ENCODE measurements around the gene STK32A.

Gene STK32A

DNA sequence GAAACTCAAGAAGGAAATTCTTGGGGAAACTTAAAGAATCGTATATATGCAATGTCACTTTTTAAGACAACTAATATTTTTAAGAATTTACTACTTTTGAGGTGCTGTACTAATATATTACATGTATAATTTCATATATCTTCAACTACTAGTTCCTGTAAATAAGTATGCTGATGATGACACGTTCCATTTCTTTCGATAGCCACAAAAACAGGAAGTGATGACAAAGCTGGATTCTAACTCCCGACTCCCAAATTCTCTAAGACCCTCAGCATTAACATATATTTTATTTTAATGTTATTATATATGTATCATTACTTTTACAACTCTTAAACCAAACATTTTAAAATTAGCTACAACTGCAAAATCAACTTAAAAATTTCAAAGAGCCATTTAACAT is 74.8 kb downstream of the STK32A start:
- TF ChIP-seq, protein P1, sequence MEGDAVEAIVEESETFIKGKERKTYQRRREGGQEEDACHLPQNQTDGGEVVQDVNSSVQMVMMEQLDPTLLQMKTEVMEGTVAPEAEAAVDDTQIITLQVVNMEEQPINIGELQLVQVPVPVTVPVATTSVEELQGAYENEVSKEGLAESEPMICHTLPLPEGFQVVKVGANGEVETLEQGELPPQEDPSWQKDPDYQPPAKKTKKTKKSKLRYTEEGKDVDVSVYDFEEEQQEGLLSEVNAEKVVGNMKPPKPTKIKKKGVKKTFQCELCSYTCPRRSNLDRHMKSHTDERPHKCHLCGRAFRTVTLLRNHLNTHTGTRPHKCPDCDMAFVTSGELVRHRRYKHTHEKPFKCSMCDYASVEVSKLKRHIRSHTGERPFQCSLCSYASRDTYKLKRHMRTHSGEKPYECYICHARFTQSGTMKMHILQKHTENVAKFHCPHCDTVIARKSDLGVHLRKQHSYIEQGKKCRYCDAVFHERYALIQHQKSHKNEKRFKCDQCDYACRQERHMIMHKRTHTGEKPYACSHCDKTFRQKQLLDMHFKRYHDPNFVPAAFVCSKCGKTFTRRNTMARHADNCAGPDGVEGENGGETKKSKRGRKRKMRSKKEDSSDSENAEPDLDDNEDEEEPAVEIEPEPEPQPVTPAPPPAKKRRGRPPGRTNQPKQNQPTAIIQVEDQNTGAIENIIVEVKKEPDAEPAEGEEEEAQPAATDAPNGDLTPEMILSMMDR (IDR thresholded peaks at IDR 0.05) = no peak
- Histone ChIP-seq H3K4me1 (ENCODE audit: control insufficient read depth in 1 of 2, insufficient read depth in 1 of 2, low read depth in 1 of 2, low read length in 1 of 2) (peaks cover 0 to 7% of the 10 kb centered on the region in 2 experiments), H3K36me3 (no peaks in the 10 kb centered on the region), H3K4me3 (ENCODE audit: low read depth in 1 of 2, low read length in 1 of 2) (no peak overlapping the region), H3K9me3 (no peaks in the 10 kb centered on the region), H3K27me3 (no peaks in the 10 kb centered on the region), H3K27ac (peak overlapping the region; percentile 51)

DNA sequence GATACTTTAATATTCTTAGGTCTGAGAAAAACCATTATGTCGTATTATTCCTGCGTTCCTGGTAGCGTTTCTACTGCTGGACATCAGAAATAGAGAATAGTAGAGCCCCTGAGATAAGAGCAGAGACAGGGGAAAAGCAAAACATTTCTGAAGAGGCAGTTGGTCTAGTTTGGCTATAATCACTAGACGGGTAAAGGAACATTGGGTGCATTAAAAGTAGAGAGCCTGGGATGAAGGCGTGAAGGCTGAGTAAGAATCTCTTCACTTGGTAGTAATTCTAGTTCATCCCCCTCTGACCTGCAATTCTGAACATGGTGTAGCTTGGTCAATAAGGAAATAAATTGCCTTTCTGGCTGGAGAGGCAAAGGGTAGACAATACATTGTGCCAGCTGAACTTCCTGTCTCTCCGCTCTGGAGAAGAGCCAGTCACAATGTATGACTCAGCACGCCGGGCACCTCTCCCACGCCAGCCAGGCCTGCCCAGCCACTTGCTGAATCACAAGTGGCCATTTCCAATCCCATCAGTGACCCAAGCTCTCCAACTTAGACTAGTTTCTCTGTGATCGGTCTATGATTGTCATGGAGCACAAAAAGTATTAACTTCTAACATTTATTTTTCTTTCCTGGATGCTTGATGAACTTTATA is 75.4 kb downstream of the STK32A start:
- no peaks in the 10 kb centered on the region for H3K9me3 ChIP-seq
- H3K36me3 ChIP-seq = no peaks in the 10 kb centered on the region
- no peak overlapping the region for H3K4me3 ChIP-seq (ENCODE audit: low read depth in 1 of 2, low read length in 1 of 2)
- peaks cover 0 to 7% of the 10 kb centered on the region in 2 experiments for H3K4me1 ChIP-seq (ENCODE audit: control insufficient read depth in 1 of 2, insufficient read depth in 1 of 2, low read depth in 1 of 2, low read length in 1 of 2)
- H3K27me3 ChIP-seq = no peaks in the 10 kb centered on the region
- H3K27ac ChIP-seq = peak overlapping the region; percentile 51
- TF ChIP-seq, protein P1 (IDR thresholded peaks at IDR 0.05) = no peak

DNA sequence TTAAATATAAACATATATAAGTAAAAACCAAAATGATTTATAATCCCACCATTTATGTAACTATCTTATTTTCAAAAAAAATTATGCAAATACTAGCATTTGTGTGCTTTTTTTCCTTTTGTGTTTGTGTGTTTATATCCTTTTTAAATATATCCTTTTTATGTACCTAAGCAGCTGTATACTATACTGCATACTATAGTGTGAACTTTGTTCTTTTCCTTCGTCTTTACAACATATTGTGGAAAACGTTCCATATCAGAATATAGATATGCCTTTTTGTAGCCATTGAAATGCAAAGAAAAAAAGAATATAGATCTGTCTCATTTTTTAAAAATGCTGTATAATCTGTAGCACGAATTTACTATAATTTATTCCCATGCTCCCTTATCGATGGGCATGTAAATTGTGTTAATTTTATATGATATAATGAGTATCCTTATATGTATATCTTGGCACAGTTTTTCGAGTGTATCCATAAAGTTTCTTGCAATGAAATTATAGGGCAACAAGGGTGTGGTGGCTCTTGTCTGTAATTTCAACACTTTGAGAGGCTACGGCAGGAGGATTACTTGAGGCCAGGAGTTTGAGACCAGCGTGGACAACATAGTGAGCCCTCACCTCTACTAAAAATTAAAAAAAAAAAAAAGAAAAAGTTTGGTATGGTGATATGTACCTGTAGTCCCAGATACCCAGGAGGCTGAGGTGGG is 83.3 kb downstream of the STK32A start:
- H3K9me3 ChIP-seq = no peaks in the 10 kb centered on the region
- no peak overlapping the region for H3K4me3 ChIP-seq (ENCODE audit: low read depth in 1 of 2, low read length in 1 of 2)
- no peaks in the 10 kb centered on the region for H3K27me3 ChIP-seq
- H3K4me1 ChIP-seq (ENCODE audit: control insufficient read depth in 1 of 2, insufficient read depth in 1 of 2, low read depth in 1 of 2, low read length in 1 of 2) = peaks cover 4% of the 10 kb centered on the region in 2 experiments
- TF ChIP-seq, protein P1 (IDR thresholded peaks at IDR 0.05) = no peak
- H3K36me3 ChIP-seq = no peaks in the 10 kb centered on the region
- no peak overlapping the region for H3K27ac ChIP-seq

DNA sequence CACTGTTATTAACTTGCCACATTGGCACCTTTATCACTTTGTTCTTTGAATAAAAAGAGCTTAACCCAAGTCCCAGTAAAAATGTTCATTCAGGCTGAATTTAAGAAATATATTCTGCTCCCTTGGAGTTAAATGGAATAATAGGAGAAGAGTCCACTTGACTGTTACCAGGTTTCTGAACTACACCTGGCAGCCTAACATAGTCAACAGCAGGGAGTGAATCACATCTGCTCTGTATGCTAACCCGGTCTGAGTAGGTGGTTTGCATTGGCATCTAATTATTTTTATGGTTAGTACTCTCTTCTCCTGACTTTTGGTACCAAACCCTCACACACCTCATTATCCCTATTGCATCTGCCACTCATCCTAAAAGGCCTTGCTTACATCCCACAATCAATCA is 86.7 kb downstream of the STK32A start:
- TF ChIP-seq, protein P1 (IDR thresholded peaks at IDR 0.05) = no peak
- Histone ChIP-seq H3K36me3 (no peaks in the 10 kb centered on the region), H3K27me3 (no peaks in the 10 kb centered on the region), H3K4me1 (ENCODE audit: control insufficient read depth in 1 of 2, insufficient read depth in 1 of 2, low read depth in 1 of 2, low read length in 1 of 2) (peaks cover 4% of the 10 kb centered on the region in 2 experiments), H3K9me3 (no peaks in the 10 kb centered on the region), H3K4me3 (ENCODE audit: low read depth in 1 of 2, low read length in 1 of 2) (no peak overlapping the region), H3K27ac (no peak overlapping the region)

DNA sequence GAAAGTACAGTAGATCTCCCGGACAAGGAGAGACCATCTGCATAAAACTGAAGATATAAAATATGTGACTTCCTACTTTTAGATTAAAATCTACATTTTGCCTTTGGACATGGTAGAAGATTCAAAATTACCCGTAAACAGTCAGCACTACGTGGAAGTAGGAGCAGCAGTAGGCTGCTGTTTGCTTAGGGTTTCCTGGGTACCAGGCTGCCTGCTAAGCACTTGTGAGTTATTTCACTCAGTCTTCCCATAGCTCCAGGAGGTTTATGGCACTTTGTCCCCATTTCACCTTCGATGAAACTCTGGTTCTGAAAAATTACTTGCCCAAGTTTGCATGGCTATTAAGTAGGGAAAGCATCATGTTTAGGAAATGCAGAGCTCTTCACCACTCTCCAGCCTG is 92.6 kb downstream of the STK32A start:
- Histone ChIP-seq H3K27me3 (no peaks in the 10 kb centered on the region), H3K36me3 (no peaks in the 10 kb centered on the region), H3K9me3 (no peaks in the 10 kb centered on the region), H3K27ac (no peak overlapping the region), H3K4me1 (ENCODE audit: control insufficient read depth in 1 of 2, insufficient read depth in 1 of 2, low read depth in 1 of 2, low read length in 1 of 2) (no peaks in the 10 kb centered on the region), H3K4me3 (ENCODE audit: low read depth in 1 of 2, low read length in 1 of 2) (no peak overlapping the region)
- TF ChIP-seq, protein P1 (IDR thresholded peaks at IDR 0.05) = no peak

Measured in neutrophil (primary cell).